Epithelial cell of proximal tubule (primary cell): ENCODE measurements around the gene CTNNBL1. TPM values are rescaled to one million over a fixed set of nuclear protein-coding genes. Genes with fewer than 3 reads are reported as not detected.

Experiments used
- DNase-seq: peaks from one replicate; pipeline ENCODE4 v3.0.0-alpha.2; 2011; ENCODE audit warnings: low read depth
- H3K4me3 ChIP-seq: 2 replicates; pipeline ENCODE4 v1.5.1; 2011; ENCODE audit warnings: low read depth, mild to moderate bottlenecking, low read length
- total RNA-seq: library from RNA; depleted of rRNA; stranded (reverse); fragments of >200 nt; gene quantifications from 2 replicates; pipeline ENCODE4 v1.2.3, GENCODE V29; 2015
- TF ChIP-seq, protein P1 (sequence below): conservative IDR thresholded peaks from 2 replicates; pipeline ENCODE4 v1.5.1; 2012; ENCODE audit warnings: low read depth, mild to moderate bottlenecking, low read length

Gene CTNNBL1
- total RNA-seq, 1 donor from 2014 or later, result 25.6 TPM

- no peak overlapping the region for H3K4me3 ChIP-seq
- no peak for DNase-seq
- TF ChIP-seq, protein P1, sequence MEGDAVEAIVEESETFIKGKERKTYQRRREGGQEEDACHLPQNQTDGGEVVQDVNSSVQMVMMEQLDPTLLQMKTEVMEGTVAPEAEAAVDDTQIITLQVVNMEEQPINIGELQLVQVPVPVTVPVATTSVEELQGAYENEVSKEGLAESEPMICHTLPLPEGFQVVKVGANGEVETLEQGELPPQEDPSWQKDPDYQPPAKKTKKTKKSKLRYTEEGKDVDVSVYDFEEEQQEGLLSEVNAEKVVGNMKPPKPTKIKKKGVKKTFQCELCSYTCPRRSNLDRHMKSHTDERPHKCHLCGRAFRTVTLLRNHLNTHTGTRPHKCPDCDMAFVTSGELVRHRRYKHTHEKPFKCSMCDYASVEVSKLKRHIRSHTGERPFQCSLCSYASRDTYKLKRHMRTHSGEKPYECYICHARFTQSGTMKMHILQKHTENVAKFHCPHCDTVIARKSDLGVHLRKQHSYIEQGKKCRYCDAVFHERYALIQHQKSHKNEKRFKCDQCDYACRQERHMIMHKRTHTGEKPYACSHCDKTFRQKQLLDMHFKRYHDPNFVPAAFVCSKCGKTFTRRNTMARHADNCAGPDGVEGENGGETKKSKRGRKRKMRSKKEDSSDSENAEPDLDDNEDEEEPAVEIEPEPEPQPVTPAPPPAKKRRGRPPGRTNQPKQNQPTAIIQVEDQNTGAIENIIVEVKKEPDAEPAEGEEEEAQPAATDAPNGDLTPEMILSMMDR, result no peak
These were observed 55.4 kb downstream of the CTNNBL1 start for GRCh38 chr20:37749218-37749617.

- no peak for DNase-seq
- no peak overlapping the region for H3K4me3 ChIP-seq
- TF ChIP-seq, protein P1, result no peak
These were observed 56.0 kb downstream of the CTNNBL1 start for GRCh38 chr20:37749620-37750403.

- TF ChIP-seq, protein P1, result peak; percentile 23
- H3K4me3 ChIP-seq, result no peak overlapping the region
- no peak for DNase-seq
These were observed 61.8 kb downstream of the CTNNBL1 start for GRCh38 chr20:37755665-37756064.

DNA sequence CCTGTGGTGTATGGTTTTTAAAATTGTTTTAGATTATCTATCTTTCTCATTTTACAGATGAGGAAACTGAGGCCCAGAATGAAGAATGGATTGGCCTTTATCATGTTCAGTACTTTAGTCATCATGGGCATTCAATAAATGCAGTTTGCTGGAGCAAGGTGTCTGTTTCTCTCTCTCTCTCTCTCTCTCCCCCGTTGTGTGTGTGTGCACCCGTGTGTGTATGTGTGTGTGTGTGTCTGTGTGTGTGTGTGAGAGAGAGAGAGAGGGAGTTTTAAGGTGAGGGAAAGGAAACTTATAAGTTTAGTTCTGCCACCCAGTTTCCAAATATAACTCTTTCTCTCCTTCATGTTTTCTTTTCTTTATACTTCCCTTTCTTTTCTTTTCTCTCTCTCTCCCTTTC is 62.4 kb downstream of the CTNNBL1 start:
- no peak overlapping the region for H3K4me3 ChIP-seq
- DNase-seq, result no peak
- TF ChIP-seq, protein P1, result no peak

- TF ChIP-seq, protein P1, result no peak
- DNase-seq, result no peak
- H3K4me3 ChIP-seq, result no peak overlapping the region
These were observed 63.7 kb downstream of the CTNNBL1 start for GRCh38 chr20:37757550-37757949.

GRCh38 chr20:37758332-37758731 is 64.5 kb downstream of the CTNNBL1 start:
- TF ChIP-seq, protein P1, result peak; percentile 33
- H3K4me3 ChIP-seq, result no peak overlapping the region
- no peak for DNase-seq

DNA sequence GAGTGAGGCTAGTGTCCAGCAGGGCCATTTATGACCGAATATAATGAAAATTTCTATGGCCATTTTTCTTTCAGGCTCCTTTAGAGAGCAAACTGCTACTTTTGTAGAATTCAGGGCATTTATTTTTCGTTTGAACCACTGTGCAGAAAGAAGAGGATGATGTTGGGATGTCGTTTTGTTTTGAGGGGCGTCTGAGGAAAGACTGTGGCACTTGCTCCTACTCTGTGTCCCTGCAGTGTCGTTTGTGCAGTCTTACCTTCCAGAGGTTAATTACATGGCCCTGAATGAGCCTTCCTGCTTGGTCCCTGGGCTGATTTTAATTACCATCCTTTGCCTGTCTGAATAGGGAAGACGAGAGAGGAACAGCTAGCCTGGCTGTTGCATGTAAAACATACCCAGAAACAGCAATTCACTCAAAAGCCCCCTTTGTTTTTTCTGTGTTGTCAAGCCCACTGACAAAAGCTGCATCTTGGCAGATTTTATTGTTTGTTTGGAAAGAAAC is 65.3 kb downstream of the CTNNBL1 start:
- H3K4me3 ChIP-seq, result no peak overlapping the region
- TF ChIP-seq, protein P1, result no peak
- DNase-seq, result no peak
